ENCODE measurements around the gene TMEM238. TPM values are rescaled to one million over a fixed set of nuclear protein-coding genes. Genes with fewer than 3 reads are reported as not detected.
A peak's percentile ranks its signal among the peaks of the same experiment; 100 is the strongest.

TMEM238 gene
- total and polyA plus RNA-seq, 10 of the 15 experiments (the other 5 are each of a cell fraction or from before 2014, with no cell fraction given): 0.05 to 16.9 (median 0.58) TPM; not detected in 1

DNA sequence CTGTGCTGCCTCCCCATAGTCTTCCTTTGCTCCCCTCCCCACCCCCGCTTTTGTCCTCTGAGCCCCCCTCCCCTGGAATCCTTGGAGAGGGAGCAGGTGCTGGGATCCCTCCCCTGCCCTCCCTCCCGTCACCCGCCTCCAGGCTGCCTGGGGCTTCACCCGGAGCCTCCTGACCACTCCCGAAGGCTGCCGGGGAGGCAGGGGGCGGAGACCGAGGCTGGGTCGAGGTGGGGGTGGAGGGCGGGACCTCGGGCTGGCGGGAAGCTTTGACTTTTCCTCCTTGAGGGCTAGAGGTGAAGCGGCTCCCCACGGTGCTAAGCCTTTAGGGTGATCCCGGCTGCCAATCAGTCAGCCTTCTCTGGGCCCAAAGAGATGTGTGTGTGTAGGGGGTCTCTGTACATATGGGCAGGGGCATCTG, 42.9 kb downstream of the TMEM238 start:
- H3K4me2 ChIP-seq (ENCODE audit: control insufficient read depth, insufficient read depth): peak overlapping the region; percentile 99
- peaks cover 10% of the 10 kb centered on the region for H3K4me1 ChIP-seq (ENCODE audit: control insufficient read depth, insufficient read depth, low read length)
- FAIRE-seq (no peak), ATAC-seq (peak; percentile 15), DNase-seq (ENCODE audit: low read depth, low spot score) (no peak)
- 0% methylated on average over 4 of the region's 15 CpGs for WGBS (ENCODE audit: insufficient coverage, insufficient replicate concordance, low lambda C conversion rate, missing lambda C conversion rate)
- ChIA-PET SMC1A (ENCODE audit: uncharacterized antibody, unreplicated experiment) (no interaction called here), CTCF (interaction anchor here (0.6 to 1.0 kb wide), 3 partner anchors 23 to 49 kb away, joined by 3 read pairs; partner anchors contain the start of gene TMEM238), POLR2A (interaction anchor here (0.5 to 1.8 kb wide), 4 partner anchors 42 to 135 kb away, joined by 3 to 5 read pairs (median 4); partner anchors contain the start of genes ISOC2, TMEM238 and ZNF628), RAD21 (ENCODE audit: unreplicated experiment) (no interaction called here)
- peak overlapping the region; percentile 93 for H3K9ac ChIP-seq (ENCODE audit: control insufficient read depth, insufficient read depth, low read length)
- H3K36me3 ChIP-seq (ENCODE audit: control insufficient read depth in 2 of 2, insufficient read depth in 2 of 2, low read length in 1 of 2): no peaks in the 10 kb centered on the region; a peak in 1 of 4 replicates
- H4K20me1 ChIP-seq (ENCODE audit: control insufficient read depth, insufficient read depth): no peaks in the 10 kb centered on the region
- H2AFZ ChIP-seq (ENCODE audit: control insufficient read depth, low read depth, low read length): peak overlapping the region; percentile 10; the same call in 1 of the 2 replicates
- no peaks in the 10 kb centered on the region; a peak in 1 of 4 replicates for H3K27me3 ChIP-seq (replicated peaks in 1 of 2; ENCODE audit: control insufficient read depth in 2 of 2, insufficient read depth in 2 of 2, low read length in 1 of 2)
- intact Hi-C loops (cut with micrococcal nuclease; ENCODE audit: unreplicated experiment): no loop called here
- peak overlapping the region; percentile 85 for H3K4me3 ChIP-seq
- in situ Hi-C loops (cut with MboI): no loop called here
- H3K9me3 ChIP-seq (replicated peaks; ENCODE audit: control insufficient read depth, insufficient read depth, low read length): no peaks in the 10 kb centered on the region
- peaks cover 7% of the 10 kb centered on the region for H3K79me2 ChIP-seq (ENCODE audit: control insufficient read depth, insufficient read depth, low read length)
- BruUV-seq (replicated peaks): no TSS peak
- H3K27ac ChIP-seq (ENCODE audit: control insufficient read depth, insufficient read depth): no peak overlapping the region
- TF ChIP-seq ETV6 (conservative IDR thresholded peaks at IDR 0.05 in 1 of 2, IDR thresholded peaks at IDR 0.05 in 1 of 2; ENCODE audit: borderline replicate concordance in 1 of 2, low read depth in 1 of 2) (no peak), CBX5 (IDR thresholded peaks at IDR 0.05; ENCODE audit: low read depth) (no peak), SUPT20H (IDR thresholded peaks at IDR 0.05; ENCODE audit: borderline replicate concordance, control insufficient read depth, low read depth, low read length) (no peak), SIN3A (IDR thresholded peaks at IDR 0.05; ENCODE audit: low read depth, low read length) (0 out of 2 replicates have a peak, but pooled peaks have one; percentile 47), PAX8 (IDR thresholded peaks at IDR 0.05) (no peak), TCF12 (IDR thresholded peaks at IDR 0.05; ENCODE audit: low read depth, low read length) (no peak), SMAD1 (IDR thresholded peaks at IDR 0.05; ENCODE audit: low read depth, partially characterized antibody) (no peak), ZNF384 (IDR thresholded peaks at IDR 0.05; ENCODE audit: borderline replicate concordance, low read depth, low read length) (no peak), CBFB (IDR thresholded peaks at IDR 0.05; ENCODE audit: low read depth) (no peak), SRF (IDR thresholded peaks at IDR 0.05; ENCODE audit: low read depth in 2 of 2, low read length in 2 of 2) (no peak), PAX5 (IDR thresholded peaks at IDR 0.05; ENCODE audit: borderline replicate concordance, low read depth, low read length) (no peak), RELA (IDR thresholded peaks at IDR 0.05; ENCODE audit: borderline replicate concordance, partially characterized antibody) (no peak), NR2F1 (conservative IDR thresholded peaks at IDR 0.05) (no peak), FOXM1 (IDR thresholded peaks at IDR 0.05; ENCODE audit: low read depth, low read length) (no peak), EGR1 (IDR thresholded peaks at IDR 0.05; ENCODE audit: borderline replicate concordance in 1 of 2, low read depth in 2 of 2, low read length in 2 of 2) (peak in 1 of 2 experiments; percentile 76; a peak in 2 of 3 replicates), ATF3 (IDR thresholded peaks at IDR 0.05; ENCODE audit: borderline replicate concordance, extremely low read depth, low read depth, low read length) (no peak)
- TF ChIP-seq, protein P1, sequence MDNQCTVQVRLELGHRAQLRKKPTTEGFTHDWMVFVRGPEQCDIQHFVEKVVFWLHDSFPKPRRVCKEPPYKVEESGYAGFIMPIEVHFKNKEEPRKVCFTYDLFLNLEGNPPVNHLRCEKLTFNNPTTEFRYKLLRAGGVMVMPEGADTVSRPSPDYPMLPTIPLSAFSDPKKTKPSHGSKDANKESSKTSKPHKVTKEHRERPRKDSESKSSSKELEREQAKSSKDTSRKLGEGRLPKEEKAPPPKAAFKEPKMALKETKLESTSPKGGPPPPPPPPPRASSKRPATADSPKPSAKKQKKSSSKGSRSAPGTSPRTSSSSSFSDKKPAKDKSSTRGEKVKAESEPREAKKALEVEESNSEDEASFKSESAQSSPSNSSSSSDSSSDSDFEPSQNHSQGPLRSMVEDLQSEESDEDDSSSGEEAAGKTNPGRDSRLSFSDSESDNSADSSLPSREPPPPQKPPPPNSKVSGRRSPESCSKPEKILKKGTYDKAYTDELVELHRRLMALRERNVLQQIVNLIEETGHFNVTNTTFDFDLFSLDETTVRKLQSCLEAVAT (IDR thresholded peaks at IDR 0.05): no peak
- TF ChIP-seq, protein P2, sequence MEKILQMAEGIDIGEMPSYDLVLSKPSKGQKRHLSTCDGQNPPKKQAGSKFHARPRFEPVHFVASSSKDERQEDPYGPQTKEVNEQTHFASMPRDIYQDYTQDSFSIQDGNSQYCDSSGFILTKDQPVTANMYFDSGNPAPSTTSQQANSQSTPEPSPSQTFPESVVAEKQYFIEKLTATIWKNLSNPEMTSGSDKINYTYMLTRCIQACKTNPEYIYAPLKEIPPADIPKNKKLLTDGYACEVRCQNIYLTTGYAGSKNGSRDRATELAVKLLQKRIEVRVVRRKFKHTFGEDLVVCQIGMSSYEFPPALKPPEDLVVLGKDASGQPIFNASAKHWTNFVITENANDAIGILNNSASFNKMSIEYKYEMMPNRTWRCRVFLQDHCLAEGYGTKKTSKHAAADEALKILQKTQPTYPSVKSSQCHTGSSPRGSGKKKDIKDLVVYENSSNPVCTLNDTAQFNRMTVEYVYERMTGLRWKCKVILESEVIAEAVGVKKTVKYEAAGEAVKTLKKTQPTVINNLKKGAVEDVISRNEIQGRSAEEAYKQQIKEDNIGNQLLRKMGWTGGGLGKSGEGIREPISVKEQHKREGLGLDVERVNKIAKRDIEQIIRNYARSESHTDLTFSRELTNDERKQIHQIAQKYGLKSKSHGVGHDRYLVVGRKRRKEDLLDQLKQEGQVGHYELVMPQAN (conservative IDR thresholded peaks at IDR 0.05): peak; percentile 76; the same call in 1 of the 2 replicates
